Ureter (tissue), 1 donor: ENCODE measurements around the gene SLC12A6. TPM values are rescaled to one million over a fixed set of nuclear protein-coding genes. Genes with fewer than 3 reads are reported as not detected.
"Not testable (repeated sequence)": the region's sequence is repeated elsewhere in the genome, so short reads cannot be mapped to it uniquely, and the experiment has no call there.

Experiments used
- DNase-seq: peaks from one replicate; pipeline ENCODE4 v3.0.0-alpha.2; 2020; ENCODE audit warnings: low spot score
- total RNA-seq: library from RNA; stranded (reverse); gene quantifications from one replicate; pipeline ENCODE4 v1.2.4, GENCODE V29; 2023
- donor health status: DM: yes; HTN: yes; CAD: no.

The SLC12A6 gene
- total RNA-seq, 1 donor from 2014 or later, result 18.2 TPM

DNA sequence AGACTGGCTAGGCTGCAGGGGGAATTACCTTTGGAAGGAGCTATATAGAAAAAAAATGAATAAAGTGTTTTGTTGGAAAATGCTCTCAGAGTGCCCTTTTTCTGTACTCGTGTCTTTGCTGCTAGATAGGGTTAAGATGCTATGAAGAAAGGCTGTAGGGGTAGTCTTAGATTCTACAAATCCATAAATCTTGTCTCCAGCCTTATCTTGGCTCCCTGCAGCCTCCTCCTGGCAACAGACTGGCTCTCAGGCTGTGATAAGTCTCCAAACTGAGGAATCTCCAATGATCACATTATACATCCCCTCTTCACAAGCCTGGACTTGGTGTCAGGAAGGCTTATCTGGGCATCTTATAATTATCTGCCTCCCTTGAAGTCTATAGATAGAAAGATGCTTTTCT, 20.1 kb upstream of the SLC12A6 start:
- no peak for DNase-seq

DNA sequence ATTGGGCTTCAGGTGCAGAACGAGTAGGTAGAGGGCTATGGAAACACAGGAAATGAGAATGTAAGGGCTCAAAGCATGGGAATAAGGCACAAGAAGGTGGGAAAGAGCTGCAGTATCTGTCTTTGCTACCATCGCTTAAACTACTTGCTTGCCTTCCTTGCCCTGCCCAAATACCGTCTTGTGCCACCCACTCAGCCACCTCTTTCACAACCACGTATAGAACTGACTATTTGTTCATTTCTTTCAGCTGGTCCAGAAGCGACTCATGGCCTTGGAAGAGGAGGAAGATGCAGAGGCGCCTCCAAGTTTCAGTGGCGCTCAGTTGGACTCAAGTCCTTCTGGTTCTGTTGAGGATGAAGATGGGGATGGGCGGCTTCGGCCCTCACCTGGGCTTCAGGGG, 17.7 kb upstream of the SLC12A6 start:
- no peak for DNase-seq

DNA sequence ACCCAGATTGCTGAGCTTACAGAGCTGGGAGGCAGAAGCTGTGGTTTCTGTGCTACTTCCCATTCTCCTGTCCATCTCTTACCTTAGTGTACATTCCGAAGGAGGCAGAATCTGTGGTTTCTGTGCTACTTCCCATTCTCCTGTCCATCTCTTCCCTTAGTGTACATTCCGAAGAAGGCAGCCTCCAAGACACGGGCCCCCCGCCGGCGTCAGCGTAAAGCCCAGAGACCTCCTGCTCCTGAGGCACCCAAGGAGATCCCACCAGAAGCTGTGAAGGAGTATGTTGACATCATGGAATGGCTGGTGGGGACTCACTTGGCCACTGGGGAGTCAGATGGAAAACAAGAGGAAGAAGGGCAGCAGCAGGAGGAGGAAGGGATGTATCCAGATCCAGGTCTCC, 16.7 kb upstream of the SLC12A6 start:
- no peak for DNase-seq

DNA sequence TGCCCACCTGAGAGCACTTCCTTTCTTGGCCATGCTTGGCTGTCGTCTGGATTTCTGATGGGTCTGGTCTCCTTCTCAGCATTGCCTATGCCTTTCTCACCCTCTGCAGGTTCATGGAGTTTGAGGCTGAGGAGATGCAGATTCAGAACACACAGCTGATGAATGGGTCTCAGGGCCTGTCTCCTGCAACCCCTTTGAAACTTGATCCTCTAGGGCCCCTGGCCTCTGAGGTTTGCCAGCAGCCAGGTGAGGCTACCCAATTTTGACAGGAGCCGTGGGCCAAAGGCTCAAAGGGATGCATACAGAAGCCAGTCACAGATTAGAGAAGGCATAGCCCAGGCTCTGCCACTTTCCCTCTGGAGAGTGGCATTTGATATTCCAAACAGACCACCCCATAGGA, 16.0 kb upstream of the SLC12A6 start:
- DNase-seq, result no peak

DNA sequence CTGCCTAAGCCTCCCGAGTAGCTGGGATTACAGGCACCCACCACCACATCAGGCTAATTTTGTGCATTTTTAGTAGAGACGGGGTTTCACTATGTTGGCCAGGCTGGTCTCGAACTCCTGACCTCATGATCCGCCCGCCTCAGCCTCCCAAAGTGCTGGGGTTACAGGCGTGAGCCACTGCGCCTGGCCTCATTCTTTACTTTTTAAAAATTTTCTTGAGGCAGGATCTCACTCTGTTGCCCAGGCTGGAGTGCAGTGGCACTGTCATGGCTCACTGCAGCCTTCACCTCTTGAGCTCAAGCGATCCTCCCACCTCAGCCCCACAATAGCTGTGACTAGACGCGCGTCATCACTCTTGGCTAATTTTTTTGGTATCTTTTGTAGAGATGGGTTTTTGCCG, 15.4 kb upstream of the SLC12A6 start:
- not testable (repeated sequence) for DNase-seq

DNA sequence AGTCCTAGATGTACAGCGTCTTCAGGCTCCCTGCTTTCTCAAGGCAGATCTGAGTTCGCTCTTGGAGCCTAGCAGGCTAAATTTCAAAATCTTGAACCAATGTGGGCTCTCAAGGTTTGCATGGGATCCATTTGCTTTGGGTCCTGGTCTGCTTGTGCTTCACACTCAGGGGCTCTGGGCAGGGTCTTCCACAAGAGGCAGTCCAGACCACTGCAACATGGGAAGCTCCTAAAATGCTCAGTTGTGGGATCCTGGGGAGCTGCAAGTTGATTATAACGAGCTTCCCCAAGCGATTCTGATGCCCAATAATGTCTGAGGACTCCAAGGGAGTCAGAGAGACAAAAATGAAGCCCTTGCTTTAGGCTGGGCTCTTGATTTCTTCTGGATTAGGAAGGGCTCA, 12.2 kb upstream of the SLC12A6 start:
- DNase-seq, result no peak

DNA sequence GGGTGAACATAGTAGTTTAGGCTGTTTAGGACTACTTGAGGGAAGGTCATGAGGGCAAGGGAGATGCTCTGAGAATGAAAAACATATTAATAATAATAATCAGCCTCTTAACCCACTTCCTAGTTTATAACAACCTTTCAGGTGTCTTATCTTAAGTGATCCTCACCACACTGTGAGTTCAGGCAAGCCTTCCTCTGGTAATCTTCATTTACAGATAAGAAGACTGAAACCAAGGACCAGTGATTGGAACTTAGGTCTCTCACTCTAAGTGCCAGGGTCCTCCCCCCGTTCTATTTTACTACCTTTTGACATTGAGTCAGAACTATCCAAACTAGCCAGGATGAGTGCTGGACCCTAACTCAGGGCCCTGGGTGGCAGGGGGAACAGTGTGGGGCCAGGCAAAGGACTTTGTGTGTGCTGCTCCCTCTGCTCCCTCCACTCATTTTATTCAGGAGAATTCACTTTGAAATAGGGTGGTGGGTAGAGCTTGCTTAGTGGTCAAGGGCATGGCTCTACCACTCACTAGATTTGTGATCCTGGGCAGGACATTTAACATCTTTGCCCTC, 11.2 kb upstream of the SLC12A6 start:
- no peak for DNase-seq

DNA sequence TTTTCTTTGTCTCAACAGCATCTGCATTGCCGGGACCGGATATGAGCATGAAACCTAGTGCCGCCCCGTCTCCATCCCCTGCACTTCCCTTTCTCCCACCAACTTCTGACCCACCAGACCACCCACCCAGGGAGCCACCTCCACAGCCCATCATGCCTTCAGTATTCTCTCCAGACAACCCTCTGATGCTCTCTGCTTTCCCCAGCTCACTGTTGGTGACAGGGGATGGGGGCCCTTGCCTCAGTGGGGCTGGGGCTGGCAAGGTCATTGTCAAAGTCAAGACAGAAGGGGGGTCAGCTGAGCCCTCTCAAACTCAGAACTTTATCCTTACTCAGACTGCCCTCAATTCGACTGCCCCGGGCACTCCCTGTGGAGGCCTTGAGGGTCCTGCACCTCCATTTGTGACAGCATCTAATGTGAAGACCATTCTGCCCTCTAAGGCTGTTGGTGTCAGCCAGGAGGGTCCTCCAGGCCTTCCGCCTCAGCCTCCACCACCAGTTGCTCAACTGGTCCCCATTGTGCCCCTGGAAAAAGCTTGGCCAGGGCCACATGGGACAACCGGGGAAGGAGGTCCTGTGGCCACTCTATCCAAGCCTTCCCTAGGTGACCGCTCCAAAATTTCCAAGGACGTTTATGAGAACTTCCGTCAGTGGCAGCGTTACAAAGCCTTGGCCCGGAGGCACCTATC, 10.5 kb upstream of the SLC12A6 start:
- DNase-seq, result no peak

DNA sequence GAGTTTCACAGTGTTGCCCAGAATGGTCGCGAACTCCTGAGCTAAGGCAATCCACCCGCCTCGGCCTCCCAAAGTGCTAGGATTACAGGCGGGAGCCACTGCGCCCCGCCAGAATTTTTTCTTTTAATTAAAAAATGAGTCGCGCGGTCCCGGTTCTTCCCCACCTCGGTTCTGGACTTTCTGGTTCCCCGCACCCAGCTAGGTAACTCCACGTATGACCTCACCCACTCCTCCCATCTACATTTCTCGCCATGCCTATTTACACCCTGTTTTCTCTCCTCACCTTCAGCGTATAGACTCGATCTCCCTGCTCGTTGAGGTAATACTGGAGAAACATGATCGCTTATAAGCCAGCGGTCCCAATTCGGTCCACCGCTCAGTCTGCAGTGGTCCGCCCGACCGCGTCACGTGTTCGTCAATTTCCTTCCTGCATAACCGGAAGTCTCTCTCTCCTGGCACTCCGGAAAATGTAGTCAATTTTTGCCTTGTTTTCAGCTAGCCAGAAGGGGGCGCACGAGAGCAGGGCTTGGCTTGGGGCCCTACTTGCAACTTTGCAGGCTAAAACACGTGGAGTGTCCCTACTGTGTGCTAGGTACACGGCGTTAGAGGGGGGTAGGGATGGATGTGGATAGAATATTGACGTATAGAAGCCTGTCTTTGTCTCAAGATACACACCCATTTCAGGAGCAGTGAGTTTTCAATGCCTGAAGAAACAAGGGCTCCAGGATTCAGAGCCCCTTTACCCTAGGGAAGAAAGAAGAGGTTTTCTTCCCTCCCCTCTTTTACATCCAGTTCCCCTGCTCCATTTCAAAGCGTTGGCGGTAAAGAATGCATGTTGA, 5.4 kb upstream of the SLC12A6 start, which contains the start of the genes NOP10 and NUTM1:
Gene NOP10, minus strand, starts transcription at position 400 of the 839 bp plus-strand sequence. Its CDS starts 63 bp downstream, at position 337.
Gene NUTM1, plus strand, starts transcription at position 579 of the 839 bp plus-strand sequence. CDS start 382 bp downstream, outside the sequence.
- DNase-seq, result peak; percentile 93

DNA sequence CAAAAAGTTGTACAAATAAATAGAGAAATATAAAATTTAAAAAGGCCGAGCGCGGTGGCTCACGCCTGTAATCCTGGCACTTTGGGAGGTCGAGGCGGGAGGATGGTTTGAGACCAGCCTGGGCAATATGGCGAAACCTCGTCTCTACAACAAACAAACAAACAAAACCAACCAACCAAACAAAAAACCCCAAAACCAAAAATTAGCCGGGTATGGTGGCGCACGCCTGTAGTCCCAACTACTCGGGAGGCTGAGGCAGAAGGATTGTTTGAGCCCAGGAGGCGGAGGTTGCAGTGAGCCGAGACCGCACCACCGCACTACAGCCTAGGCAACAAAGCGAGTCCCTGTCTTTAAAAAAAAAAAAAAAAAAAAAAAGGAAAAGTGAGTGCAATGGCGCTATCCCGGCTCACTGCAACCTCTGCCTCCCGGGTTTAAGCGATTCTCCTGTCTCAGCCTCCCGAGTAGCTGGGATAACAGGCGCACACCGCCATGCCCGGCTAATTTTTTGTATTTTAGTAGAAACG, 4.7 kb upstream of the SLC12A6 start:
- not testable (repeated sequence) for DNase-seq

DNA sequence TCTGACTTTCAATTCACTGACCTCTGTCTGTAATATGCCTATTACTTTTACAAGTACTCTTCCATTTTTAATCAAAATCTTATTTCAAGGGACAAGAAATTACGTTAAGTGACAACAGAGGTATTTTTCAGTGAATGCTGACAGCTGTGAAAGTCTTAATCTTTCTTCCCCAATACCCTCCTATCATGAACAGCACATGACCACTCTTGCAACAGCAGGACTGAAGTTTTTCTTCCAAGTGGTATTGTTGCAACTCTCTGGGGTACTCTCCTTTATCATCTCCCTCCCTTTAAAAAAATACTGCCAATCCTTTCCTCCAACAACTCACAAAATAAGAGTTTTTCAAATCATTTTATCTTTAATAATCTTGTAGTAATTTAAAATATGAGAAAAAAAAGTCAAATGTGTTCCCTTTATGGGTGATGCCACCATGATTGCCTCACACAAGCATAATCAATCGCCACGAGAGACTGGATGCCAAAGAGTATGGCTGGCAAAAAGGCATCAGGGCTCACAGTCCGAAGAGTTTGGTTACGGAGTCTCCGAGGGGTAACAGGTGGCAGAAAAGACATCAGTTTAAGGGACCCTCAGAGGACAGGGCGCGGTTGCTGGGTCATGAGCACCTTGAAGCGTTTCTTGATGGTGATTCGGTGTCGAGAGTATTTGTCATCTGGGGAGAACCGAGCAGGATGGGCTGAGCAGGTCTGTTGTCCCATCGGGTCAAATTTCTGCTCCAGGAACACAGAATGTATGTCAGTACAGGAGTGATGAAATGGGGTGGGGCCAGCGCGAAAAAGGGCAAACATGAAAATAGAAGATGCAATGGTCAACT, 4.0 kb upstream of the SLC12A6 start:
- no peak for DNase-seq

DNA sequence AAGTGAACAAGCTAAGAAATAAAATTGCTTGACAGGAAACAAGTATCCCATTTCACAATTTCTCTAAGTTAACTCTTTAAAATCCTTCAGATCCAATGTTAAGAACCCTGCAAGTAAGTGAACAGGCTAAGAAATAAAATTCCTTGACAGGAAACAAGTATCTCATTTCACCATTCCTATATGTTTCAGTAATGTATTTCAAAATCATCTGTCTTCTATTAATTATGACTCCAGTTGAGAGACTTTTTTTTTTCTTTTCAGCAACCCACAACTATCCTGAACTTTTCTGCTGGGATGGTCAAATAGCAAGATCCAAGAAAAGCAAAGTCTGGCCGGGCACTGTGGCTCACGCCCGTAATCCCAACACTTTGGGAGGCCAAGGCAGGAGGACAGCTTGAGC, 2.4 kb upstream of the SLC12A6 start:
- DNase-seq, result no peak

DNA sequence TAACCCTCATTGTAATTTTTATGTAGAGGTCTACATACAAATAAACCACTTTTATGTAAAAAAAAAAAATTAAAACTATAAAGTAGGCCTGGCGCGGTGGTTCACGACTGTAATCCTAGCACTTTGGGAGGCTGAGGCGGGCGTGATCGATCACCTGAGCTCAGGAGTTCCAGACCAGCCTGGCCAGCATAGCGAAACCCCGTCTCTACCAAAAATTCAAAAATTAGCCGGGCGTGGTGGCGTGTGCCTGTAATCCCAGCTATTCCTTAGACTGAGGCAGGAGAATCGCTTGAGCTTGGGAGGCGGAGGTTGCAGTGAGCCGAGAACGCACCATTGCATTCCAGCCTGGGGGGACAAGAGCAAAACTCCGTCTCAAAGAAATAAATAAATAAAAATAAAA, 766 bp upstream of the SLC12A6 start:
- DNase-seq, result no peak

DNA sequence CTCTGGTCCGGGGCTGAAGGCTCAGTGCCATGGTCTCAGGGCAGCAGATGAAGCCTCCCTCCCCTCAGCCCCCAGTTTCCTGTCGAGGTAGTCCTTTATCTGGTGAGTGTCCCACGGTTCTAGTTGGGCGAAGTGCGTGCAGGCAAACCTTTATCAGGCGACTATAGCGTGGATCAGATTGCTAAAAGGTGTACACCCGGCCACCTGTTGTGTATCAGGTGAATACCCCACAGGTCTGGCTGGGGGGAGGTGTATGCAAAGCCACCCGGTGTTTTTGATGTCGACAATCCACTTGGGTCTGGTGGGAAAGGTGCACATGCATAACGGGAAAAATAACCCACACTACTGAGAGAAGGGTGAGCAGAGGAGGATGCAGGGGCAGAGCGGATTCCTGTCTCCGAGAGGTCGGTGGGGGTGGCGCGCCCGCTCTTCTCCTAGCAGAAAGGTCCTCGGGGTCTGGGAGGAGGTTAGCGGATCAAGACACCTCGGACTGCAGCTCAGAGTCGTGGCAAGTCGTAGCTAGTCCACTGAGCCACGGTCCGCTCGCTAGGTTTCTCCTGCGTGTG, 507 bp downstream of the SLC12A6 start:
- DNase-seq, result peak; percentile 55

DNA sequence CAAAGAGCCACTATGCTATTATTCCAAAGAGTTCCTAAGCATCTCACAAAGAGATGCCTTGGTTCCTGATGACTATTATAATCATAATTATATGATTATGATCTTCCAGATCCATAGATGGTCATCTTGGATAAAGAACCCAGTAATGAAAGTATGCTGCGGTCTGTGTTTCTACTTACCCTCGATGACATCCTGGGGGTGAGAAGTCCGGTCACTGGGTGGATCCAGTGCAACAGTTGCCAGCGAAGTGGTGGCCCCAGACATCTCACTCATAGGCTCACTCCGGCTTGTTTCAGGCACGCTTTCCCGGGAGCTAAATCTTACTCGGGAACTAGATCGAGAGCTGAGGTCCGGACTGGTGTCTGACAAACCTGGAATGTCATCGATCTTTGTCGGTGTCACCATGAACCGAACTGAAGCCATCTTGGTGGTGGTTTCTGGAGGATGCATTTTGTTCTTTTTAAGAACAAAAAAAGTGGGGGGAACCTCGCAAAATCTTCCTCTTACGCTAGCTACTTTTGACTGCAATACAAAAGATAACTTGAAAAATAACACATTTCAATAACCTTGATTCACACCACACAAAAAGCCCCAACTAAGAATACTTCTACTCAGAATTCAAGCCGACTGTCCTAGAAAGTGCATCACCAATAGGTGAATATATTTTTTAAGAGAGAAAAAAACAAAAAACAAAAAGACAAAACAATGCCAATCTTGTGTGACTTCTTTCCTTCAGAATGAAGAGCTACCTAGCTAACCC, 1.2 kb downstream of the SLC12A6 start:
- DNase-seq, result no peak

DNA sequence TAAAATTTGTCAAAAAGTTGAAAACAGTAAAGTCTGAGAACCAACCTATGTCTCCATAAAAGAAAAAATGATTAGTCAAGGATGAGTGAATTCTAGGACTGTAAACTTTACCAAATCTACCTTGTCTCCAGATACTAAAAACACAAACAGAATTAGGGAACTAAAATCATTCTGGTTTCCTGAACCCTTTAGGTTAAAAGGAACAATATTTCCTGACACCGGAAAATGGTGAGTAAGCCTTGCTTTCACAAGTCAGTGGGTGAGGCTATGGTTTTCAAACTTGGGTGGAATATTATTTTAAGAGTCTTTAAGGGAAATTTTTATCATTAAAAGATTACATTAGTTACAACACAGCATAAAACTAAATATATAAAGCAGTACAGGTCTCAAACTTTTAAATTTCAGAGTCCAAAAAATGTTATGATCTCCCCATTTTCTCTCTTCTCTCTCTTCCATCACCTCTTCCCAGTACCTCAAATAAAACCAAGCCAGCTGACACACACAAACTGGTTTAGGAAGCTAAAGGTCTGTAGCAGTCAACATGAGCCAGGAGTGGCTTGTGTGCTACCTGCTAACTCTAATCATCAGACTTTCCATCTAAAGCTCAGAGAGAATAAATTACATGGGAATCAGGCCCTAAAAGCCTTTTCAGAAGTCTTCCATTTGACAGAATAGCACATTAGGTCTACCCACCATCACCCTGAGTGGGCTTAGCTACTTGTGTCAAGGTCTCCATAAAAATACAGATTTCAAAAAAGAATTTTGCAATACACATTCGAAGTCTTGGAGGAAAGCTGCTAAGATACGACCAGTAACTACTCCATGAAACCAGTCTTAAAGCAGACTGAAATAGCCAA, 2.2 kb downstream of the SLC12A6 start:
- DNase-seq, result no peak

DNA sequence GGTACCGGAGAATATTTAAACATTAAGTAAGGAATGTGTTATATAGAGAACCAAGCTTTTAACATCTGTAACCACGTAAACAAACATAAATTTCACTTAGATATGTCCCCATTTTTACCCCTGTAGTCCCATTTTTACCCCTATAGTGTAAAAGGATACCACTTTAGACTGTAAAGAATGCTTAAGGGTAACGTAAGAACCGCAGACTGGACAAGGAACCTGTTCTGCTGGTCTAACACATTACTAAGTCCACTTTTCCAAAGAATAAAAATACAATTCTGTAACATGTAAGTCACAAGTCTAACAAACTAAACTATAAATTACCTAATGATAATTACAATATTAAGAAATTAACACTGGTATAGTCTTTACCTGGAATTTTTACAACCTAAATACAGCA, 2.9 kb downstream of the SLC12A6 start:
- DNase-seq, result no peak

DNA sequence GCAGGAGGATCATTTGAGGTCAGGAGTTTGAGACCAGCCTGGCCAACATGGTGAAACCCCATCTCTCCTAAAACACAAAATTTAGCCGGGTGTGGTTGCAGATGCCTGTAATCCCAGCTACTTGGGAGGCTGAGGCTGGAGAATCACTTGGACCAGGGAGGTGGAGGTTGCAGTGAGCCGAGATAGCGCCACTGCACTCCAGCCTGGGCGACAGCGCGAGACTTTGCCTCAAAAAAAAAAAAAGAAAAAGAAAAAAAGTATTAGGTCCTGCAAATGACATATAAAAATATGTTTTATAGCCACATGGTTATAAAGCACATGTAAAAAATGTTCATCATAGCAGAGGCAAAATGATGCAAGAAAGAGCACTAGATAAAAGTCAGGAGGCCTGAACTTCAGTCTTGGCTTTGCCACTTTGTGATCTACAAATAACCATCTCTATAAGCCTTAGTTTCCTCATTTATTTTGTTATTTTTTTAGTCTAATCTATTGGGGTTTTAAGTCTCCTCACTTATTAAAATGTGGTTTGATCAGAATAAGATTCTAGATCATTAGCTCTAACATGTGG, 4.9 kb downstream of the SLC12A6 start:
- no peak for DNase-seq

DNA sequence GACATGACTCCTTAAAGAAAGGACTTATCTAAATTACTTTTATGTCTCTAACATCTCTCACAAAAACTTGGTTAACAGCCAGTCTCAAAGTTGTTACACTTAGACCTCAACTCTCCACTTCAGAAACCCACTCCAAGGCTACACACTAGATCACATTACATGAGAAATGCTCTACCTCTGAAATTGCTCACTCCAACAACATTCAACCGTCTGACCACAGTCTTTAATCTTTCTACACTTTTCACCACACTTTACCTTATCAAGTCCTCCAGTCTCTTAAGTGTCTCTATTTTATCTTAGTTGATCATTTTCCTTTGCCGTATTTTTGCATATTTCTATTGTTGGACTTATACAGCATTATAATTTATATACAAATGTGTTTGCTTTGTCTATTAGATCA, 5.8 kb downstream of the SLC12A6 start:
- no peak for DNase-seq
